GM19023 (cell line): Measurements from ENCODE around the gene MFSD6L.
"Not testable (repeated sequence)": the region's sequence is repeated elsewhere in the genome, so short reads cannot be mapped to it uniquely, and the experiment has no call there.

Experiments
- ATAC-seq: cut with Tn5 transposase; IDR thresholded peaks from one replicate; pipeline ENCODE4 v1.9.1; 2021; ENCODE audit warnings: mild to moderate bottlenecking, moderate library complexity; ENCODE audit not compliant: unreplicated experiment

The MFSD6L gene

GRCh38 chr17:8826808-8827435 lies 27.8 kb upstream of the MFSD6L start:
- no peak for ATAC-seq

GRCh38 chr17:8825802-8826201 lies 26.6 kb upstream of the MFSD6L start:
- ATAC-seq: no peak

DNA sequence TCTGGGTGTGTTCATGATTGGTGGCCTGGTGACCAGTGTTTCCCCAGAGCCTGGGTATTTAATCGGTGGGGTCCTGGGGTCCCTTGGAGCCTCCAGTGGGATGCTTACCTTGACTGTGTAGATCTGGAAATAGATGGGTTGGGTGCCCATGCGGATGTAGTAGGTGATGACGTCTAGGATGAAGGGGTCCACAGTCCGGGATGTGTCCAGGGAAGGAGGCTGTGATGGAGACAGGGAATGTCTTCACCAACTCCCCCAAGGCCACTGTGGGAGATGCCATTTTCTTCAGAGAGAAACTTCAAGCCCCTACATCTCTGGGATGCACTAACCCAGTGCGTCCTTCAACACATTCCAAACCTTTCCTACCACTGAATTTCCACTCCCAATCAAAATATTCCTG lies 24.1 kb upstream of the MFSD6L start:
- ATAC-seq: no peak

- ATAC-seq: no peak
Observed at GRCh38 chr17:8822401-8823035, 23.4 kb upstream of the MFSD6L start.

GRCh38 chr17:8821446-8822105 lies 22.4 kb upstream of the MFSD6L start:
- no peak for ATAC-seq

DNA sequence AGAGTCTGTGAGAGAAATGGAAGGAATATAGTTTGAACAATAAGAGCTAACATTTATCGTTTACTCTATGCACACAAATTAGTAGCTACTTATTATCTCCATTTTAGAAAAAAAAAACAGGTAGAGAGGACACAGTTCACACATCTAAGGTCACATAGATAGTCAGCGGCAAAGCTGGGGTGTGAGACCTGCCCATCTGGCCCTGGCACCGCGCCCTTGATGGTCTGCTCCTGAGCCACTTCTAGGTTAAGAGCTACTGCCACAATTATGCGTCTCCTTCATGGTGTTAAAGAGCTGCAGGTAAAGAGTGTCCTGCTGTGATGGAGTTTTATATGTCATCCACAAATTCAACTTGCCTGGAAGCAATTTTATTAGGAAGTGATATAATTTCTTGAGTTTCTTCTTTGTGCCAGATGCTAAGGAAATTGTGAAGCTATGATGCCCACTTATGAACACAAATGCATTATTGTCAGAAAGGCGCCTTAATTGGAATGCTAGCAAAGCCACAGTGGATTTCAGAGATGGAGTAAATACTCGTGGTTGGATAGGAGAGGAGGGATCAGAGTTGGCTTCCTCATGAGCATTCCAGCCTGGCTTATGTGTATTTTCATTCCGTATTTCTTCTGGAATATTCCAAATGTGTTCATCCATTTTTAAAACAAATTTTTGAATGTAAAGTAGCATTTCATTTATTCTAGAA lies 21.3 kb upstream of the MFSD6L start:
- ATAC-seq: no peak

GRCh38 chr17:8818654-8819330 lies 19.6 kb upstream of the MFSD6L start:
- ATAC-seq: no peak

DNA sequence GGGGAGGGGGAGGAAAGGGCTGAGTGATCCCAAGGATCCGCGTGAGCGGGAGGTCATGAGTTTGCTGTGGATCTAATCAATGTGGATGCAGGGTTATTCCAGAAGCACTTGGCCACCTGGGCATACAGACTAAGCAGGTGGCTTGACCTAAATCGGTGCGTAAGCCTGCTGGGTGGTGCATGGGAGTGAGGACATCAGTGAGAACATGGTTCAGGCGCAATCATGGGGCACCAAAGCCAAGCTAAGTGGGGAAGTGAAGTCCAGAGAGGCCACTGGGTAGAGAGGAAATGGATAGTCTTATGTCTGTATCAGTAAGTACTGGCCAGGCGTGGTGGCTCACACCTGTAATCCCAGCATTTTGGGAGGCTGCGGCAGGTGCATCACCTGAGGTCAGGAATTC lies 18.9 kb upstream of the MFSD6L start:
- ATAC-seq: no peak

DNA sequence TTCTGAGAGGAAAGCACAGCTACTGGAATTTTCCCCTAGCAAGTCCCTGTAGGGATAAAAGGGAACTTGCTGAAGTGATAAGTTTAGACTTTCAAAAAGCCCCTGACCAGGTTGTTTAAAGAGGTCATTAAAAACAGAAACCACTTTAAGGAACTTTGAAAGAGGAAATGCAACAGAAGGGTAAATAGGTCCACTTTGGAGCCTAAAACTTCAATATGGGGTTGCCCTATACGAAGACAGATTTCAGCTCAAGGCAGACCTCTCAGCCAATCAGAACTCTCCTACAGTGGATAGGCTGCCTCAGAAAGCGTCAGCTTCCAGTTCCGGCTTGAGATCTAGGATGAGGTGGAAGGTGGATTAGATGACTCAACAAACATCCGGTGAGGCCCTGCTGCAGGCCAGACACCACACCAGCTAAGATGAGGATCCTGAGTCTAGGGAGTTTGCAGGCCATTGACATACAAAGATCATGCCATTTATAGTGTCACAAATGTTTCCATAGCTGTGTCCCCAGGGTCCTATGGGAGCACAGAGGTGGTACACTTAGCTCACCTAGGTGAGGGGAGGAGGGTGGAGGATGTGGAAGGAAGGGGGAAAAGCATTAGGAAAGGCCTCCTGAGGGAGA lies 7.9 kb upstream of the MFSD6L start:
- ATAC-seq: peak; percentile 92

- ATAC-seq: no peak
Observed at GRCh38 chr17:8806253-8806925, 7.2 kb upstream of the MFSD6L start.

DNA sequence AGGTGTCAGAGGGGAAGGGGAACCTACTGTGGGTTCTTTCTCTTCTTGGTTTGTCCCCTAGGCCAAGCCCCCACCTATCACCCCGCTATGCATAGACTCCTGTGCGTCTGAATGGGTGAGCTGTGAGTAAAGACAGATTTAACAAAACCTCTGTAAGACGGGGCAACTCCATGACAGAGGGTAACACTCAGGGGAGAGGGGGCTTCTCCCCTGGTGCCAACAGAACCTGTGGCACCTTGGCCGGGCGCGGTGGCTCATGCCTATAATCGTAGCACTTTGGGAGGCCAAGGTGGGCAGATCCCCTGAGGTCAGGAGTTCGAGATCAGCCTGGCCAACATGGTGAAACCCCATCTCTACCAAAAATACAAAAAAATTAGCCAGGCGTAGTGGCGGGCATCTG lies 6.2 kb upstream of the MFSD6L start:
- not testable (repeated sequence) for ATAC-seq

DNA sequence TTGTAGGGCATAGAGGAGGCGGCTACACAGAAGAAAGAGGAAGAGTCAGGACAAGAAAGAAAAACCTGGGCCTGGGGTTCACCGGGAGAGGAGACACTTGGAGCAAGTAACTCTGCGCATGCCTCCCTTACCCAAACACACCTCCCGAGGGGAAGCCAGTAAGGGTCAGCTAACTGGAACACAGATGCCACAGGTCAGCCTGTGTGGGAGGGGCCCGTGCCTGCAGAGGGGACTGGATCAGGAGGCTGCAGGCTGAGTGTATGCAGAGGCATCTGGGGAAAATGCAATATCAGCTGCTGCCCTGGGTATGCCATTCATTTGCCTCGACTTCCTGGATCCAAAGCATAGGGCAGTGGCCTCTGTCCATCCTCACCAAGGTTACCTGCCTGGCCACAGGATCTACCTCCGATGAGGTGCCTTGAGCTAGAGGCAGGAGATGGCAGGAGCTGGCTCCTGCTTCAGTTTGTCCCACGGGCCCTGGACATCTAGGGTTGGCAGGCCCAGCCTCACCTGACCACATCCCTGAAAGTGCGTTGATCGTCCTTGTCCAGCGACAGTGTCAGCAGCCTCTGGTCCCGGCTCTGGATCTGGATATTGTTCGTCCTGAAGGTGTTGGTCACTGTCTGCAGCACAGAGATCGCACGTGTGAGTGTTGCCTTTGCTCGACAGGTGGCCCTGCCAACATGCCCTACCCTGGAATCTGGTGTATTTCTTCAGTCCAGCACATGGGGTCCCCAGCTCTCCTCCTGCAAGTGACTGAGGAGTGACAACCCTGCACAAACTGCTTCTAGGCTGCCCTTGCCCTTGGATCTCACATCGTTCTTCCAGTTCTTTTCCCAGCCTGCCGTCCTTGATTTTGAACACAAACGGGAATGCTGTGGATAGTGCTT lies 4.6 kb upstream of the MFSD6L start:
- ATAC-seq: no peak

- ATAC-seq: no peak
Observed at GRCh38 chr17:8801135-8801840, 2.1 kb upstream of the MFSD6L start.

DNA sequence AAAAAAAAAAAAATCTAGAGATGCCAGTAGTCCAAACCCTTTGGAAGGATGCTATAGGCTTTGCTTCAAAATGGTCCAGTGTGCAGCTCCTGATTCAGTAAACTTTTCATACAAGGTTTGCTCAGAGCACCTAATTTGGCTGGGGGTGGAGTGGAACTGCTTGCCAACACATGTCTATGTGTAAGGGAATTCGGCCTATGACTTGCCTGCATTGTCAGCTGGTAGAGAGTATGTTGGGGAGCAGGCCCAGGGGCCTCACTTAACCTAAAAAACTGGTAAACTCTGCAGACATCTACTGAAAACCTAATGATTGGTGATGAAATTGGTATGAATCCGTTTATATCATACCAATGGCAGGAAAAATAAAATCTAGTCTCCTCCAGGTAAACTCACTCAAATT lies 1.5 kb upstream of the MFSD6L start:
- no peak for ATAC-seq

DNA sequence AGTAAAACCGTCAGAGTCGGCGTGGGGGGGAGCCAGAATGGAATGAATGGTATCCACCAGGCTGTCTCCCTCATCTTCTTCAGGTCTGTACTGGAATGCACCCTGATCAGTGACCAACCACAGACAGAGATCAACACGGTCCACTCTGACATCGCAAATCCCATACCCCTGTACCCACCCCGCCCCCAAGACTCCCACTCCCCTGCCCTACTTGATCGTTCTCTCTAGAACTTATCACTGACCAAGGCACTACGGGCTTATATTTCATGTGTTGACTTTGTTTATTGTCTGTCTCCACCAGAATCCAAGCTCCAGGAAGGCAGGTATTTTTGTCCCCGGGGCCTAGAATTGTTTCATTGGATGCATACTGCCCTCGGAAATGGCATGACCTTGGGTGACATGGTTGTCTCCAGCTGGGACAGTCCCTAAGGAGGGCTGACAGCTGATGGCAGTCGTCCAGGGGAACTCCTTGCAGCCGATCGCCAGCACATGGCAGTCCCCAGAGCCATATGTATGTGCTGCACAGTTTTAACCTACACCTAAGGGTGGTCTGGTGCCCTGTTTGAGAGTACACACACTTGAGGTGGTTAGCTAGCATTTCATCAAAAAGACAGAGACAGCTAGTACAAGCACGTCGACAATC lies 526 bp upstream of the MFSD6L start:
- ATAC-seq: no peak

- no peak for ATAC-seq
Observed at GRCh38 chr17:8798176-8798845, 854 bp downstream of the MFSD6L start.

DNA sequence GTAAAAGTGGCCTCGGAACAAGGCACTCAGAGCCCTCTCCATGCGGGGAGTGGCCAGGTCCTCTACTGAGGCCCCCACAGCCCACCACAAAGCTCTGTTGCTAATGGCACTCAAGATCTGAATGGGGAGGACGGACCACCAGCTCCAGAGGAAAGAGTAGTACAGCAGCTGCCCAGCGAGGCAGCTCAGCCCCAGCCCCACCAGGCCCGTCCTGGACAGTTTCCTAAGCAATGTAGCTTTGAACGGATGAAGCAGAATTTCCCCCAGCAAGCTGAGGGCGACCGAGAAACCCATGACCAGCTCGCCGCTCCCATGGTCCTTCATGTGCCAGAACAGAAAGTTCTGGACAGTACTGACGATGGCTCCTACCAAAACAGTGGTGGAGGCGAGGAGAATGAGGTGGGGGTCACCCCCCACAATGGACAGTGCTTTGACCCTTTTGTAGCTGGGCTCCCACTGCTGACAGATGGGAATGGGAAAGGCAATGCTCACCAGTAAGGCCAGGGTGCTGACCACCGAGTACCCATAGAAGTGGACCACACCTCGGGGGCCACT lies 1.5 kb downstream of the MFSD6L start:
- no peak for ATAC-seq
